GM13976 (cell line): Measurements from ENCODE around the gene CNN2.

Source experiments
- DNase-seq: peaks from one replicate; pipeline ENCODE4 v3.0.0; 2012; ENCODE audit warnings: low spot score
- CTCF ChIP-seq: IDR thresholded peaks from 2 replicates; pipeline ENCODE4 v1.5.1; 2012; ENCODE audit warnings: borderline replicate concordance, mild to moderate bottlenecking; ENCODE audit not compliant: insufficient read depth; ENCODE audit errors: extremely low read depth, missing control alignments, control extremely low read depth
- in situ Hi-C: fragments of 300-500 bp; cut with MboI; formaldehyde crosslinking; loops from one replicate; pipeline ENCODE4 v1.12.0; 2022; ENCODE audit warnings: low sequenced_read_pairs, mixed read lengths, inconsistent platforms; ENCODE audit not compliant: unreplicated experiment

Gene CNN2

GRCh38 chr19:1015782-1016646, 10.4 kb upstream of the CNN2 start:
- TF ChIP-seq CTCF = no peak
- no peak for DNase-seq
- in situ Hi-C loops = no loop called here

- TF ChIP-seq CTCF = no peak
- in situ Hi-C loops = no loop called here
- no peak for DNase-seq
These were observed 9.7 kb upstream of the CNN2 start for GRCh38 chr19:1016647-1017114.

DNA sequence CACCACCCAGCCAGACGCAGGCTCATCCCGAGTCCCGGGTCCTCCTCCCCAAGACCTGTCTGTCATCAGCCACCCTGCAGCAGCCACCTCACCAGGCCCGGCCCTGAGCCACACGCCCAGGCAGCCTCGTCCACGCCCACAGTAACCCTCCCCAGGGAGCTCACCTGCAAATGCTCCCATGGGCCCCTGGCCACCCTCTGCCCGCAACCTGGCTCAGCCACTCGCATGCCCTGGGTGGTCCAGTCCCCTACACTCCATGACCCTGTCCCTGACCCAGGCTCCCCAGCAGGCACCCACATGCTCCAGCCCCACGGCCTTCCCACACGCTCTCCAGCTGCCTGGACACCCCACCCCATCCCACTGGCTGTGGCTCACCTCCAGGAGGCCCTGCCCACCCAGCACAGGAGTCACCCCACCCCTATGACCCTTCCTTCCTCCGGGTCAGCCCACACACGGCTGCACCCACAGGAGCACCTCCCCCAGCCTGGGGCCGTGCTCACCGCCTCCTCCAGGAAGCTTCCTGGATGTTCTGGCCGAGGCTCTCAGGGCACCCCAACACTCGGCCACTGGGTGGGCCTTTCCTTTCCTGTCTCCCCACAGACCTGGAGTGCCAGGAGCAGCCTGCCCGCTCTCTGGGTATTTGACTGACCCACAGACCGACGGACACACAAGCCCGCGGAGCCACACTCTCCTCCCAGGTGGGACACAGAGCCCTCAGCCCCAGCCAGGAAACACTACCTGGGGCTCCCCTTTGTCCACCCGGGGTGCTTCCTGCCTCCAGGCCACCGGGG, 9.1 kb upstream of the CNN2 start:
- no peak for TF ChIP-seq CTCF
- DNase-seq = no peak
- in situ Hi-C loops = no loop called here

DNA sequence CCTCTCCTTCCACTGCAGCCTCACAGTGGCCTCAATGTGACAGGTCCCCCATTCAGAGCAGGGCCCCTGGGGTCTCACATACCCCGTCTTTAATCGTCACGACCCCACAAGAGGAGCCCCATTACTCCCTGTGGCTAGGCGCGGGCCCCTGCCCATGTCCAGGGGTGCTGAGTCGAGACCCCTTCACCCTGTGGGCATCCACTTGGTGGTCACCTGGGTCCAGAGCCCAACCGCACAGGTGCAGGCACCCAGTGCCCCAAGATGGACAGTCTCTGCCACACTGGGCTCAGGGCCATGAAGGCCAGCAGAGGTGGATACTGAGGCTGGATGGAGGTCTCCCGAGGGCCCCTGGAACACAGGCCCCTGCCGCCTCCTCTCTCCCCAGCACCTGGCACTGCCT, 8.5 kb upstream of the CNN2 start:
- TF ChIP-seq CTCF = no peak
- in situ Hi-C loops = no loop called here
- DNase-seq = no peak

- no peak for DNase-seq
- TF ChIP-seq CTCF = no peak
- in situ Hi-C loops = no loop called here
These were observed 8.0 kb upstream of the CNN2 start for GRCh38 chr19:1018393-1018792.

- in situ Hi-C loops = no loop called here
- TF ChIP-seq CTCF = no peak
- DNase-seq = no peak
These were observed 7.3 kb upstream of the CNN2 start for GRCh38 chr19:1018932-1019615.
